Heart left ventricle (tissue), 16 donors: ENCODE results near the gene BID. TPM values are rescaled to one million over a fixed set of nuclear protein-coding genes. Genes with fewer than 3 reads are reported as not detected.

Experiments
- ATAC-seq, 4 donors: fragments of 200-7000 bp; cut with Tn5 transposase; one replicate each; pipeline ENCODE4 v1.9.1; 2020 to 2022; ENCODE audit warnings: moderate library complexity in 4 of 4, mild to moderate bottlenecking in 3 of 4, moderate number of reproducible peaks in 1 of 4
- DNase-seq, 5 donors: peaks; one replicate each; pipeline ENCODE4 v3.0.0-alpha.2; 2020
- H3K27ac ChIP-seq, 12 donors: fragments of 200-600 bp; sonication (generic) in 4 of 12; one replicate each; pipeline versions ENCODE4 v1.5.0 to v1.8.0; 2016 to 2022; ENCODE audit warnings: mild to moderate bottlenecking in 2 of 12
- H3K27me3 ChIP-seq, 9 donors: fragments of 200-600 bp; sonication (generic) in 2 of 9; one replicate each; pipeline versions ENCODE4 v1.5.1 to v1.8.0; 2016 to 2022; ENCODE audit warnings: mild to moderate bottlenecking in 3 of 9
- H3K36me3 ChIP-seq, 9 donors: fragments of 200-600 bp; sonication (generic) in 2 of 9; one replicate each; pipeline versions ENCODE4 v1.5.0 to v1.8.0; 2018 to 2022; ENCODE audit warnings: mild to moderate bottlenecking in 2 of 9
- H3K4me1 ChIP-seq, 12 donors: fragments of 200-600 bp; sonication (generic) in 4 of 12; one replicate each; pipeline versions ENCODE4 v1.5.0 to v1.8.0; 2016 to 2022; ENCODE audit warnings: mild to moderate bottlenecking in 3 of 12
- H3K4me3 ChIP-seq, 12 donors: fragments of 200-600 bp; sonication (generic) in 4 of 12; one replicate each; pipeline versions ENCODE4 v1.5.0 to v1.8.0; 2017 to 2022; ENCODE audit warnings: mild to moderate bottlenecking in 9 of 12, moderate library complexity in 4 of 12
- H3K9me3 ChIP-seq, 12 donors: fragments of 200-600 bp; sonication (generic) in 4 of 12; one replicate each; pipeline versions ENCODE4 v1.5.0 to v1.8.0; 2016 to 2022; ENCODE audit warnings: mild to moderate bottlenecking in 1 of 12
- POLR2A ChIP-seq, 2 donors: fragments of 450-650 bp; IDR thresholded peaks; one replicate each; pipeline ENCODE4 v1.6.1; 2017; ENCODE audit warnings: antibody characterized with exemption in 2 of 2, mild to moderate bottlenecking in 2 of 2, moderate library complexity in 2 of 2
- WGBS, 4 donors: extraction: QIAGEN DNeasy Blood & Tissue Kit in 2 of 4; methylation state at CpG; one replicate each; pipeline versions ENCODE4 v1.1.5 to v1.1.7; 2013 to 2018; 5-methylcytosine and 5-hydroxymethylcytosine counted together
- intact Hi-C, 10 donors: fragments of 100-400 bp; cut with DNase I; formaldehyde crosslinking; loops; one replicate each; pipeline versions ENCODE4 v1.11.1 to v1.14.2; 2022
- polyA plus RNA-seq, 2 donors: library from polyadenylated mRNA; stranded (reverse); fragments of 200-250 nt; gene quantifications; one replicate each; pipeline ENCODE4 v1.2.3, GENCODE V29; 2013
- total RNA-seq, 9 donors: library from RNA; depleted of rRNA in 2 of 9; stranded (reverse); fragments of >200 nt in 2 of 9; fragmentation: NEBNext Ultra II Directional in 3 of 9; extraction: Animal tissue kit (Norgen Biotek cat#: 25700) in 3 of 9; gene quantifications; one replicate each; pipeline versions ENCODE4 v1.1.0 to v1.2.4, GENCODE V29; 2016 to 2023
- TF ChIP-seq, protein P1 (sequence below), 12 donors: fragments of 200-600 bp; sonication (generic) in 4 of 12; IDR thresholded peaks; one replicate each; pipeline versions ENCODE4 v1.5.0 to v1.8.0; 2018 to 2022; ENCODE audit warnings: antibody characterized with exemption in 12 of 12, mild to moderate bottlenecking in 5 of 12
- donor health status: ischemic (EF 13 %, LVEDD 7.1; RV severe dilation, severe dysfunction).
- donor health status: healthy with polysubstance abuse.
- donor health status: DM: no; HTN: yes; CAD: no.
- donor health status: DM: no; HTN: no; CAD: no.
- donor health status: ischemic (EF 25% LVEDD 6.9; RV normal size, moderate dysfunction).
- donor health status: ischemic (EF 25% LVEDD 5.7; RV mildly dilated, moderate dysfunction).
- donor health status: healthy.
- donor health status: DM: yes; HTN: yes; CAD: no.
- donor health status: ischemic (EF 35%, LVEDD 5.7; RV mildly dilated, moderate dysfunction).
- donor health status: nonischemic (EF 11% LVEDD 7.7; RV severe dilation, severe dysfunction).
- donor health status: DM: yes; HTN: yes; CAD: no.
- donor health status: PGD.
- donor health status: ischemic (EF 29% LVEDD 5.4; RV normal size, mild dysfunction).
- donor health status: nonischemic (EF 23%, LVEDD 6.1; RV moderate dilation, normal function).

The BID gene
- total and polyA plus RNA-seq, 11 donors, result 7.8 to 59.2 (median 20.9) TPM

DNA sequence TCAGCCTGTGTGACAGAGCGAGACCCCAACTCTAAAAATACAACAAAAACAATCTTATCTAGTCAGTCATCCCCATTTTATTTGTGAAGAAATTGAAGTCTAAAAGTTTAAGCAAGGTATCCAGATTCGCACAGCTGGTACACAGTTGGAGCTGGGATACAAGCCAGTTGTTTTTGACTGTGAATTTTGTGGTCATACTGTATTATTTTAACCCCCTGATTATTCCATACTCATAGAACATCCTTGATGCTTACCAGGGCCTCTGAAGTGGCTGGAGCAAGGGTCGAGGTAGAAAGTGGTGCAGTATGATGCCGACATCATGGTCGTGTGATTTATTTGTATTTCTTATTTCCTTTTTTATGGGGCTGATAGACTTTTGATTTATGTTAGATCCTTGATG is 50.0 kb downstream of the BID start:
- Histone ChIP-seq H3K4me3 (no peak overlapping the region), H3K4me1 (peaks cover 0 to 42% (median 9%) of the 10 kb centered on the region in 12 donors), H3K27ac (peak overlapping the region; percentile 67 to 93 (median 82)), H3K27me3 (no peaks in the 10 kb centered on the region), H3K9me3 (no peaks in the 10 kb centered on the region), H3K36me3 (peaks cover 0 to 32% (median 25%) of the 10 kb centered on the region in 9 donors)
- 73 to 85% (median 80%) methylated on average over 5 of the region's 5 CpGs for WGBS, 4 donors
- DNase-seq (no peak), ATAC-seq (no peak)
- TF ChIP-seq POLR2A (IDR thresholded peaks at IDR 0.05), result no peak
- TF ChIP-seq, protein P1, sequence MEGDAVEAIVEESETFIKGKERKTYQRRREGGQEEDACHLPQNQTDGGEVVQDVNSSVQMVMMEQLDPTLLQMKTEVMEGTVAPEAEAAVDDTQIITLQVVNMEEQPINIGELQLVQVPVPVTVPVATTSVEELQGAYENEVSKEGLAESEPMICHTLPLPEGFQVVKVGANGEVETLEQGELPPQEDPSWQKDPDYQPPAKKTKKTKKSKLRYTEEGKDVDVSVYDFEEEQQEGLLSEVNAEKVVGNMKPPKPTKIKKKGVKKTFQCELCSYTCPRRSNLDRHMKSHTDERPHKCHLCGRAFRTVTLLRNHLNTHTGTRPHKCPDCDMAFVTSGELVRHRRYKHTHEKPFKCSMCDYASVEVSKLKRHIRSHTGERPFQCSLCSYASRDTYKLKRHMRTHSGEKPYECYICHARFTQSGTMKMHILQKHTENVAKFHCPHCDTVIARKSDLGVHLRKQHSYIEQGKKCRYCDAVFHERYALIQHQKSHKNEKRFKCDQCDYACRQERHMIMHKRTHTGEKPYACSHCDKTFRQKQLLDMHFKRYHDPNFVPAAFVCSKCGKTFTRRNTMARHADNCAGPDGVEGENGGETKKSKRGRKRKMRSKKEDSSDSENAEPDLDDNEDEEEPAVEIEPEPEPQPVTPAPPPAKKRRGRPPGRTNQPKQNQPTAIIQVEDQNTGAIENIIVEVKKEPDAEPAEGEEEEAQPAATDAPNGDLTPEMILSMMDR (IDR thresholded peaks at IDR 0.05), result no peak
- intact Hi-C loops, result loop anchor here in 2 of 10 donors (10.0 kb wide), 1 partner anchor 169 kb away; no protein-coding TSS in a partner anchor

DNA sequence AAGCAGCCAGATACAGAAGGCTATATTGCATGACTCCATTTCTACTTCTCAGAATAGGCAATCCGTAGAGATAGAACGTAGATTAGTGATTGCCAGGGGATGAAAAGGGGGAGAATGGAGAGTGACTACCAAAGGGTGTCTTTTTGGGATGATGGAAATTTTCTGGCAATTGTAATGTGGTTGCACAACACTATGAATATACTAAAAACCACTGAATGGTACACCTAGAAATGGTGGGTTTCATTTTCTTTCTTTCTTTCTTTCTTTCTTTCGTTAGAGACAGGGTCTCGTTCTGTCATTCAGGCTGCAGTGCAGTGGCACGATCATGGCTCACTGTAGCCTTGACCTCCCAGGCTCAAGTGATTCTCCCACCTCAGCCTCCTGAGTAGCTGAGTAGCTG is 54.4 kb downstream of the BID start:
- Histone ChIP-seq H3K27me3 (no peaks in the 10 kb centered on the region), H3K36me3 (peaks cover 0 to 4% (median 0%) of the 10 kb centered on the region in 9 donors), H3K9me3 (no peaks in the 10 kb centered on the region), H3K27ac (no peak overlapping the region), H3K4me3 (no peak overlapping the region), H3K4me1 (peaks cover 0 to 15% (median 2%) of the 10 kb centered on the region in 12 donors)
- ATAC-seq, result no peak
- 94 to 98% (median 96%) methylated on average over 5 of the region's 5 CpGs for WGBS, 4 donors
- no peak for DNase-seq
- intact Hi-C loops, result loop anchor here in 3 of 10 donors (10.0 kb wide), 1 partner anchor 165 kb away; no protein-coding TSS in a partner anchor
- TF ChIP-seq, protein P1 (IDR thresholded peaks at IDR 0.05), result no peak
- TF ChIP-seq POLR2A (IDR thresholded peaks at IDR 0.05), result no peak

DNA sequence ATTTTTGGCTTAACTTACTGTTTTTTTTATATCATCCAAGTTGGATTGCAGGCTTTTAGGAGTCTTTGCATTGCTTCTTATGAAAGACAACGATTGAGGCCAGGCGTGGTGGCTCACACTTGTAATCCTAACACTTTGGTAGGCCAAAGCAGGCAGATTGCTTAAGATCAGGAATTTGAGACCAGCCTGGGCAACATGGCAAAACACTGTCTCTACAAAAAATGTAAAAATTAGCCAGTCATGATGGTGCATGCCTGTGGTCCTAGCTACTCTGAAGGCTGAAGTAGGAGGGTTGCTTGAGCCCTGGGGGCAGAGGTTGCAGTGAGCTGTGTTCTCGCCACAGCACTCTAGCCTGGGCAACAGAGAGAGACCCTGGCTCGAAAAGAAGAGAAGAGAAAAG is 56.6 kb downstream of the BID start:
- DNase-seq (no peak), ATAC-seq (no peak)
- no peaks in the 10 kb centered on the region for H3K9me3 ChIP-seq
- H3K36me3 ChIP-seq, result peaks cover 0 to 4% (median 0%) of the 10 kb centered on the region in 9 donors
- no peaks in the 10 kb centered on the region for H3K27me3 ChIP-seq
- H3K27ac ChIP-seq, result no peak overlapping the region
- peaks cover 0 to 5% (median 0%) of the 10 kb centered on the region in 12 donors for H3K4me1 ChIP-seq
- 87 to 95% (median 91%) methylated on average over 4 of the region's 4 CpGs for WGBS, 4 donors
- H3K4me3 ChIP-seq, result no peak overlapping the region
- intact Hi-C loops, result loop anchor here in 1 of 10 donors (10.0 kb wide), 1 partner anchor 163 kb away; no protein-coding TSS in a partner anchor
- no peak for TF ChIP-seq POLR2A (IDR thresholded peaks at IDR 0.05)
- TF ChIP-seq, protein P1 (IDR thresholded peaks at IDR 0.05), result no peak

DNA sequence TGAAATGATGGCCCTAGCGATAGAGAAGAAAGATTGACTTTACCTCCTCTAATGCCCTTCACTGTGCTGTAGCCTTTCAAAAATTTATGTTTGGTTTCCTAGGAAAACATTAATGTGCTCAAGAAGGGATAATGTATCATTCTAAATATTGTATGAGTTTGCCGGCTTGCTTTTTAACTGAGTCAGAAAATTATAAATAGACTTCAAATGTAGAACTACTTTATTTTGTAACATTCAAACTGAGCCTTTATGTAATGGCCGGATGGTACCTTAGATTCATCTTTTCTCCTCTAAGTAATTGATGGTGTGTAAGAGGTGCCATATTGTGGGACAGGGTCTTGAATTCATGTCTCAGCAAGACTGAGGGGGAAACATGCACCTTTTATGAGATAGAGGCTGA is 57.7 kb downstream of the BID start:
- ATAC-seq (no peak), DNase-seq (no peak)
- WGBS, 4 donors, result 86 to 94% (median 93%) methylated on average over 3 of the region's 3 CpGs
- H3K9me3 ChIP-seq, result no peaks in the 10 kb centered on the region
- H3K27me3 ChIP-seq, result no peaks in the 10 kb centered on the region
- peaks cover 0 to 5% (median 0%) of the 10 kb centered on the region in 12 donors for H3K4me1 ChIP-seq
- intact Hi-C loops, result loop anchor here in 1 of 10 donors (10.0 kb wide), 1 partner anchor 162 kb away; no protein-coding TSS in a partner anchor
- H3K36me3 ChIP-seq, result peaks cover 0 to 7% (median 0%) of the 10 kb centered on the region in 9 donors
- no peak for TF ChIP-seq POLR2A (IDR thresholded peaks at IDR 0.05)
- TF ChIP-seq, protein P1 (IDR thresholded peaks at IDR 0.05), result no peak
- no peak overlapping the region for H3K27ac ChIP-seq
- no peak overlapping the region for H3K4me3 ChIP-seq
